ENCODE data around the gene CHN2. TPM values are rescaled to one million over a fixed set of nuclear protein-coding genes. Genes with fewer than 3 reads are reported as not detected.

CHN2 gene
- polyA plus RNA-seq, 2 of the 4 experiments (the other 2 are of a cell fraction), result 0.06 TPM; not detected in 1

GRCh38 chr7:29415215-29415614, 220.6 kb downstream of the CHN2 start:
- ATAC-seq (no peak), FAIRE-seq (no peak), DNase-seq (ENCODE audit: low read depth in 1 of 2, low spot score in 1 of 2) (no peak)
- TF ChIP-seq FOSB (CRISPR knock-in tag; IDR thresholded peaks at IDR 0.05) (no peak), NFE2L2 (conservative IDR thresholded peaks at IDR 0.05; ENCODE audit: low read length) (no peak), HMGXB4 (CRISPR knock-in tag; IDR thresholded peaks at IDR 0.05; ENCODE audit: borderline replicate concordance) (no peak), ELK1 (IDR thresholded peaks at IDR 0.05; ENCODE audit: low read depth, low read length) (no peak), EHF (CRISPR knock-in tag; IDR thresholded peaks at IDR 0.05) (no peak), JUNB (IDR thresholded peaks at IDR 0.05) (no peak), RFX5 (IDR thresholded peaks at IDR 0.05) (no peak), PHF8 (IDR thresholded peaks at IDR 0.05; ENCODE audit: borderline replicate concordance, low read depth) (no peak), TP53 (CRISPR knock-in tag; IDR thresholded peaks at IDR 0.05) (no peak), ESRRA (IDR thresholded peaks at IDR 0.05; ENCODE audit: borderline replicate concordance, low read length) (no peak), ZC3H11A (IDR thresholded peaks at IDR 0.05) (no peak), MAFK (IDR thresholded peaks at IDR 0.05; ENCODE audit: partially characterized antibody) (no peak), HDAC2 (IDR thresholded peaks at IDR 0.05) (no peak), BHLHE40 (IDR thresholded peaks at IDR 0.05; ENCODE audit: low read depth, low read length) (no peak), ZSCAN20 (CRISPR knock-in tag; IDR thresholded peaks at IDR 0.05) (no peak)
- H3K9me3 ChIP-seq, result no peaks in the 10 kb centered on the region
- no peak overlapping the region; a peak in 1 of 6 replicates for H3K27ac ChIP-seq
- H3K4me3 ChIP-seq, result no peak overlapping the region
- ChIA-PET POLR2A (no interaction called here), CTCF (interaction anchor here (1.4 to 4.5 kb wide), 4 partner anchors 9 to 493 kb away, joined by 5 to 40 read pairs (median 14); no protein-coding TSS in a partner anchor)
- H3K4me2 ChIP-seq, result no peak overlapping the region
- 42% methylated on average over 5 of the region's 5 CpGs for WGBS (ENCODE audit: missing lambda C conversion rate)
- H3K4me1 ChIP-seq, result peaks cover 5% of the 10 kb centered on the region; the same call in 1 of the 3 replicates

- POLR2A ChIA-PET, result no interaction called here
- ATAC-seq, result no peak
- 76% methylated on average over 10 of the region's 10 CpGs for WGBS (ENCODE audit: missing lambda C conversion rate)
- no peak overlapping the region for H3K27ac ChIP-seq
- no peak for DNase-seq (ENCODE audit: low read depth in 1 of 2, low spot score in 1 of 2)
- CTCF ChIA-PET, result interaction anchor here (0.7 to 4.5 kb wide), 6 partner anchors 8 to 494 kb away, joined by 3 to 40 read pairs (median 14); no protein-coding TSS in a partner anchor
- no peak overlapping the region for H3K4me3 ChIP-seq
- H3K9me3 ChIP-seq, result no peaks in the 10 kb centered on the region
- FAIRE-seq, result no peak
- no peak overlapping the region for H3K4me2 ChIP-seq
- peaks cover 5% of the 10 kb centered on the region; the same call in 1 of the 3 replicates for H3K4me1 ChIP-seq
- TF ChIP-seq FOXS1 (CRISPR knock-in tag; IDR thresholded peaks at IDR 0.05) (no peak), EP300 (IDR thresholded peaks at IDR 0.05) (no peak), E2F6 (IDR thresholded peaks at IDR 0.05; ENCODE audit: borderline replicate concordance, low read depth) (no peak), NPAS2 (CRISPR knock-in tag; IDR thresholded peaks at IDR 0.05; ENCODE audit: borderline replicate concordance) (no peak), RFX5 (IDR thresholded peaks at IDR 0.05) (no peak), BCL3 (IDR thresholded peaks at IDR 0.05) (no peak), KDM5A (IDR thresholded peaks at IDR 0.05) (no peak), FOSL2 (IDR thresholded peaks at IDR 0.05) (no peak), FOSL2 (CRISPR knock-in tag; IDR thresholded peaks at IDR 0.05) (no peak), ATOH8 (CRISPR knock-in tag; IDR thresholded peaks at IDR 0.05; ENCODE audit: low read depth) (no peak), HEYL (CRISPR knock-in tag; IDR thresholded peaks at IDR 0.05) (no peak), SREBF2 (IDR thresholded peaks at IDR 0.05) (no peak), HMGXB4 (CRISPR knock-in tag; IDR thresholded peaks at IDR 0.05; ENCODE audit: borderline replicate concordance) (no peak), FOSB (CRISPR knock-in tag; IDR thresholded peaks at IDR 0.05) (no peak), RNF2 (IDR thresholded peaks at IDR 0.05; ENCODE audit: borderline replicate concordance, low read depth) (no peak), CBX8 (IDR thresholded peaks at IDR 0.05) (no peak), USF2 (IDR thresholded peaks at IDR 0.05) (no peak), MYC (IDR thresholded peaks at IDR 0.05; ENCODE audit: borderline replicate concordance, low read length) (no peak)
These were observed 221.8 kb downstream of the CHN2 start for GRCh38 chr7:29416276-29416937.

All from A549 (cell line).